GM20000 (cell line): Measurements from ENCODE around the gene HOGA1.
"Not testable (repeated sequence)": the region's sequence is repeated elsewhere in the genome, so short reads cannot be mapped to it uniquely, and the experiment has no call there.

Source experiments
- DNase-seq: peaks from one replicate; pipeline ENCODE4 v3.0.0; 2012; ENCODE audit warnings: low spot score
- TF ChIP-seq, protein P1 (sequence below): IDR thresholded peaks from 2 replicates; pipeline ENCODE4 v1.5.1; 2012; ENCODE audit warnings: mild to moderate bottlenecking, control low read depth; ENCODE audit errors: extremely low read depth, missing control alignments

The HOGA1 gene

GRCh38 chr10:97629289-97629688, 45.1 kb downstream of the HOGA1 start:
- DNase-seq = no peak
- TF ChIP-seq, protein P1, sequence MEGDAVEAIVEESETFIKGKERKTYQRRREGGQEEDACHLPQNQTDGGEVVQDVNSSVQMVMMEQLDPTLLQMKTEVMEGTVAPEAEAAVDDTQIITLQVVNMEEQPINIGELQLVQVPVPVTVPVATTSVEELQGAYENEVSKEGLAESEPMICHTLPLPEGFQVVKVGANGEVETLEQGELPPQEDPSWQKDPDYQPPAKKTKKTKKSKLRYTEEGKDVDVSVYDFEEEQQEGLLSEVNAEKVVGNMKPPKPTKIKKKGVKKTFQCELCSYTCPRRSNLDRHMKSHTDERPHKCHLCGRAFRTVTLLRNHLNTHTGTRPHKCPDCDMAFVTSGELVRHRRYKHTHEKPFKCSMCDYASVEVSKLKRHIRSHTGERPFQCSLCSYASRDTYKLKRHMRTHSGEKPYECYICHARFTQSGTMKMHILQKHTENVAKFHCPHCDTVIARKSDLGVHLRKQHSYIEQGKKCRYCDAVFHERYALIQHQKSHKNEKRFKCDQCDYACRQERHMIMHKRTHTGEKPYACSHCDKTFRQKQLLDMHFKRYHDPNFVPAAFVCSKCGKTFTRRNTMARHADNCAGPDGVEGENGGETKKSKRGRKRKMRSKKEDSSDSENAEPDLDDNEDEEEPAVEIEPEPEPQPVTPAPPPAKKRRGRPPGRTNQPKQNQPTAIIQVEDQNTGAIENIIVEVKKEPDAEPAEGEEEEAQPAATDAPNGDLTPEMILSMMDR = no peak

DNA sequence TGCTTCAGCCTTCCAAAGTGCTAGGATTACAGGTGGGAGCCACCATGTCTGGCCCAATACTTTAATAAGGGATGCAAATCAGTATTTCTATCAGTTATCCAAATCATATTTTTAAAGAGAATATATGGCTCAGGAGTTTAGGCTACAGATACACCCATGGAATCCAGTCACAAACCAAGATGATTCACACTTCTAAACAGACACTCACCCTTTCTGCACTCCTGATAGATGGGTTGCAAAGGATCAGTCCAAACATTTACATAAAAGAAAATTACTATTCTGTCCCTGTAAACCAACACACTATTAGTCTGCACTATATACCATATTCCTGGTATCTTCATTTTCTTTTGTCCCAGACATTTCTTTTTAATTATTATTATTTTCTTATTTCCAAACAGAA, 46.9 kb downstream of the HOGA1 start:
- DNase-seq = no peak
- TF ChIP-seq, protein P1 = no peak

DNA sequence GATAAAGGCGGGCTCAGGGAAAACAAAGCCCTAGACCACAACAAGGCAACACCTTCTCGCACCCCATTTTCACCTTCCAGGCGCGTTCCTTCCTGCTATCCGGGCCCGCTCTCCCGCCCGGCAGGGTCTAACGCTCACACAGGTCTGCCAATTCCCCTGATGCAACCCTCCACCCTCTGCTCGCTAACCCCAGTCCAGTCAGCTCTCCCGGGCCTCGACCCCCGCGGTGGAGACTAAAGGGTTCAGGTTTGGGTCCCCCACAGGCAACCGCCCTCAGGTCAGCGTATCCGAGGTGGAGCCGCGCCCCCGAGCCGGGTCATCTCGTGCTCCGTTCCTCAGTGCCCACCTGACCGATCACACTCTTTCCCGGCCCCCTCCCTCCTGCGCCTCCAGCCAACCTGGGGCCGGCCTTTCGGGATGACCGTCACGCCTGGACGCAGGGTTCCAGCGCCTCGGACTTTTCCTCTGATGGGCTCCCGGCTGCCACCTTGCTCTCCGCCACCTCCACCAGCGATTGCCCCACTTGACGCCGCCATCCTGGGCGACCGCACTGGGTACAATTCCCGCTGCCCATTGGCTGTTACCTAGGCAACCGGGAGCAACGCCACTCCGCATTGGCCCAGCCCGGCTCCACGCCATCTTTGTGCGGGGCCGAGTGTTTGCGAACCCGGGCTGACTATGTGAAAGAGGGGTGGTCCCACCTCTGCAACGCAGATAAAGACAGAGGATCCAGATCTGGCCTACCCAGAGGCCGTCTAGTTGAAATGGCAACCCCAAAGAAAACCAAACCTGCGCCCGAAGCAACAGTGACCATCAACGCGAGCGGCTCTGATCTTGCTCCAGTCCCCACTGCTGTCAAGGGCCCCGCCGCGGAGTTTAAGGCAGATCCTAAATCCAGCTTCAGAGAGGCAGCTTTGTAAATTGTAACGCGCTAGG, 49.0 kb downstream of the HOGA1 start, which contains the start of gene MORN4:
Gene MORN4, minus strand, starts transcription at position 552 of the 936 bp plus-strand sequence. CDS start 13,847 bp downstream, outside the sequence.
- DNase-seq = peak; percentile 89
- TF ChIP-seq, protein P1 = no peak

GRCh38 chr10:97633921-97634320, 49.7 kb downstream of the HOGA1 start:
- DNase-seq = no peak
- TF ChIP-seq, protein P1 = no peak

DNA sequence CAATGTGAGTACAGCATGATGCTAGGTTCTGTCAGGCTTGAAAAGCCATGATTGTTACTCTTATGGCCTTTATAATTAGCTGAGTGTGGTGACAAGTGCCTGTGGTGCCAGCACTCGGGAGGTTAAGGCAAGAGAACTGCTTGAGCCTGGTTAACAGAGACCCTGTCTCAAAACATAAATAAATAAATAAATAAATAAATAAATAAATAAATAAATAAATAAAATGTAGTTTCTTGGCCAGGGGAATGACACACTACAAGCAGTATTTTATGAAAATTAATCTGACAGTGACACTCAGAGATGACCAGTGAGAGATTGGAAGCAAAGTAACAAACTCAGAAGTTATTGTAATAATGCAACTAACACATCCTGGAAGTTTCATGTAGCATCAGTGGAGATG, 51.4 kb downstream of the HOGA1 start:
- TF ChIP-seq, protein P1 = no peak

DNA sequence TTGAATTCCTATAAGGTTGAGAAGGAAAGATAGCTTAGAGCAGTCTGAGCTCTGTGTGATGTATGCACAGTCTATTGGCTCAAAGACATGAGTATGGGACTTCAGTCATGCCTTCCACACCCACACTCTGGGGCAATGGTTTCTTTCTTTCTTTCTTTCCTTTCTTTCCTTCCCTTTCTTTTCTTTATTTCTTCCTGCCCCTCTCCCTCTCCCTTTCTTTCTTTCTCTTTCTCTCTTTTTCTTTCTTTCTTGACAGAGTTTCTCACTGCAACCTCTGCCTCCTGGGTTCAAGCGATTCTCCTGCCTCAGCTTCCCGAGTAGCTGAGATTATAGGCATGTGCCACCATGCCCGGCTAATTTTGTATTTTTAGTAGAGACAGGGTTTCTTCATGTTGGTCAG, 54.9 kb downstream of the HOGA1 start:
- not testable (repeated sequence) for DNase-seq

More for the DNA sequence above, 51.4 kb downstream of the HOGA1 start:
- no peak for DNase-seq

GRCh38 chr10:97640174-97640867, 56.1 kb downstream of the HOGA1 start, which contains the start of gene PI4K2A:
TSS of gene PI4K2A (plus strand) at chr10:97640671. CDS start at chr10:97640743, 72 bp downstream.
- TF ChIP-seq, protein P1 = no peak
- peak; percentile 99 for DNase-seq
